ENCODE measurements around the gene MIGA2.

DNA sequence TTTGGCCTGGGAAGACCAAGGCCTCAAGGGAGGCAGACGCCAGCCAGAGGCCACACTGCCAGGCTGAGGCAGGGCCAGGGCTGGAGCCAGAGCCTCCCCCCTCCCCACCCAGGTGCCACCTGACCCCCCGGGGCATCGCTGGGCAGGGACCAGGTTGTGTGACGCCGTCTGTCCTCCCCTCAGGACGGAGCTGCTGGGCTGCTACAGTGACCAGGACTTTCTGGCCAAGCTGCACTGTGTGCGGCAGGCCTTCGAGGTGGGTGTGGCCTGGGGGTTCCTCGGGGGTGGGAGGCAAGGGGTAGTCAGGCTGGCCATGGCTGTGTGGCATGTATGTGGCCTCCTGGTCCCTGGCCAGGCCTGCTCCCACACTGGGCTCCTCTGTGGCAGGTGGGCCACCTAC, 26.6 kb downstream of the MIGA2 start:
- TF ChIP-seq CTCF (IDR thresholded peaks at IDR 0.05): no peak
- no peak for TF ChIP-seq POLR2A (IDR thresholded peaks at IDR 0.05)

Measured in esophagus squamous epithelium (tissue), 4 donors.